ENCODE results near the gene HMBS.

DNA sequence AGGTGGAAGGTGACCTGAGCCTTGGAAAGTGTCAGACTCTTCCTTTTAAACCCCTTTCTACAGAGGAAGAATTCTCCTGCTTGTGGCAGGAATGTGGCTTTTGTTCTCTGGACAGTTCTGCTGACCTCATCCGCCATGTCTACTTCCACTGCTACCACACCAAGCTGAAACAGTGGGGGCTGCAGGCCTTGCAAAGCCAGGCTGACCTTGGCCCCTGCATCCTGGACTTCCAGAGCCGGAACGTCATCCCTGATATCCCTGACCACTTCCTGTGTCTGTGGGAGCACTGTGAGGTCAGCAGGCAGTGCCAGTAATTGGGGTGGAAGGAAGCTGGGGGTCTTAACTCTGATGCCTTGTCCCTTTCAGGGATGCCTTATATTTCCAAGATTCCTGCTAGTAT lies 46.0 kb downstream of the HMBS start:
- no peak for TF ChIP-seq YY1 (IDR thresholded peaks at IDR 0.05; ENCODE audit: insufficient read depth, insufficient read length)
- no peak for TF ChIP-seq ZNF274 (IDR thresholded peaks at IDR 0.05; ENCODE audit: low read depth, low read length)
